Activated naive CD4-positive, alpha-beta T cell treated with anti-CD3 and anti-CD28 coated beads, Interleukin-2, amount 50 U/mL, for 24 hours (primary cell): ENCODE results near the gene RPS19.

Source experiments
- H3K27ac Mint-ChIP-seq: one replicate; pipeline ENCODE4 v1.8.0; 2021; ENCODE audit warnings: mild to moderate bottlenecking, mixed read lengths
- H3K27me3 Mint-ChIP-seq: one replicate; pipeline ENCODE4 v1.8.0; 2021; ENCODE audit warnings: mixed read lengths
- H3K36me3 Mint-ChIP-seq: one replicate; pipeline ENCODE4 v1.8.0; 2021; ENCODE audit warnings: mixed read lengths
- H3K4me1 Mint-ChIP-seq: one replicate; pipeline ENCODE4 v1.8.0; 2021; ENCODE audit warnings: mixed read lengths
- H3K4me3 Mint-ChIP-seq: one replicate; pipeline ENCODE4 v1.8.0; 2021; ENCODE audit warnings: mild to moderate bottlenecking, mixed read lengths
- H3K9me3 Mint-ChIP-seq: one replicate; pipeline ENCODE4 v1.8.0; 2021; ENCODE audit warnings: mixed read lengths

Gene RPS19

DNA sequence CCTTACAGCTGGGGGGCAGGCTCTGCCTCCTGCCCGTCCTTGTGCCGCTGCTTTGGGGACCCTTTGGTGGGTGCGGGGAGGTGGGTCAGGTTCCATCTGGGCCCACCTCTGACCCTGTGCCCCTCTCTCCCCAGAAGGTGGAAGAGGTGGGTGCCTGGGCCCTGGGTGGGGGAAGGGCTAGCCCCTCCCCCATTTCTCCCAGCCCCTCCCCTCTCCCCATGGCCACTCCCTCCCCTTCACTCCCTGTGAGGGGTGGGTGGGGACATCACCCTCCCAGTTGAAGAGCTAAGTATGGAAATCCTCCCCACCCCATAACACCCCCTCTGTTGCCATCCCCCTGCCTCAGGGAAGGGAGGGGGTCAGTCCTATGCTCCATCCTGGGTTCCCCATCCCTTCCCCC is 37.1 kb downstream of the RPS19 start:
- Mint-ChIP-seq H3K27me3 (no peaks in the 10 kb centered on the region), H3K4me1 (peaks cover 62% of the 10 kb centered on the region), H3K36me3 (peaks cover 10% of the 10 kb centered on the region), H3K4me3 (no peak overlapping the region), H3K27ac (no peak overlapping the region), H3K9me3 (no peaks in the 10 kb centered on the region)

- H3K4me3 Mint-ChIP-seq, result no peak overlapping the region
- H3K36me3 Mint-ChIP-seq, result peaks cover 10% of the 10 kb centered on the region
- no peaks in the 10 kb centered on the region for H3K27me3 Mint-ChIP-seq
- peak overlapping the region; percentile 96 for H3K27ac Mint-ChIP-seq
- no peaks in the 10 kb centered on the region for H3K9me3 Mint-ChIP-seq
- peaks cover 60% of the 10 kb centered on the region for H3K4me1 Mint-ChIP-seq
These were observed 37.8 kb downstream of the RPS19 start for GRCh38 chr19:41897820-41898219.

DNA sequence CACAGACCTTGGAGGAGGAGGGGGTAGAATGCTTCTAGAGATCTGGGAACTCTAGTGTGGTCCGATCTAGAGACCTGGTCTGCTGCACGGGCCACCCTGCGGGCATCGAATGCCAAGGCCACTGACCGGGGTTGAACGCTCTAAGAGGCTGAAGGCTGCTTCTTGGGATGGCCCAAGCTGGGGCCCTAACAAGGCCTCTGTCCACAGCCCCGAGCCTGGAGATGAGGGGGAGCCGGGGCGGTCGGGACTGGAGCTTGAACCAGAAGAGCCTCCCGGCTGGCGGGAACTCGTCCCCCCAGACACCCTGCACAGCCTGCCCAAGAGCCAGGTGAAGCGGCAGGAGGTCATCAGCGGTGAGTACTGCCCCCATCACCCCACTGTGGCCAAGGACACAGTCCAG is 38.2 kb downstream of the RPS19 start:
- H3K4me1 Mint-ChIP-seq, result peaks cover 56% of the 10 kb centered on the region
- H3K27me3 Mint-ChIP-seq, result no peaks in the 10 kb centered on the region
- H3K36me3 Mint-ChIP-seq, result peaks cover 10% of the 10 kb centered on the region
- no peaks in the 10 kb centered on the region for H3K9me3 Mint-ChIP-seq
- H3K4me3 Mint-ChIP-seq, result no peak overlapping the region
- peak overlapping the region; percentile 79 for H3K27ac Mint-ChIP-seq

- H3K27ac Mint-ChIP-seq, result peak overlapping the region; percentile 72
- no peaks in the 10 kb centered on the region for H3K9me3 Mint-ChIP-seq
- no peak overlapping the region for H3K4me3 Mint-ChIP-seq
- peaks cover 53% of the 10 kb centered on the region for H3K4me1 Mint-ChIP-seq
- no peaks in the 10 kb centered on the region for H3K27me3 Mint-ChIP-seq
- H3K36me3 Mint-ChIP-seq, result peaks cover 13% of the 10 kb centered on the region
These were observed 41.8 kb downstream of the RPS19 start for GRCh38 chr19:41901707-41902360.

GRCh38 chr19:41902594-41902993 is 42.5 kb downstream of the RPS19 start:
- H3K36me3 Mint-ChIP-seq, result peaks cover 14% of the 10 kb centered on the region
- no peak overlapping the region for H3K4me3 Mint-ChIP-seq
- no peaks in the 10 kb centered on the region for H3K9me3 Mint-ChIP-seq
- H3K27ac Mint-ChIP-seq, result no peak overlapping the region
- H3K27me3 Mint-ChIP-seq, result no peaks in the 10 kb centered on the region
- H3K4me1 Mint-ChIP-seq, result peaks cover 55% of the 10 kb centered on the region

- Mint-ChIP-seq H3K27me3 (no peaks in the 10 kb centered on the region), H3K27ac (peak overlapping the region; percentile 62), H3K4me1 (peaks cover 48% of the 10 kb centered on the region), H3K9me3 (no peaks in the 10 kb centered on the region), H3K4me3 (no peak overlapping the region), H3K36me3 (peaks cover 14% of the 10 kb centered on the region)
These were observed 43.3 kb downstream of the RPS19 start for GRCh38 chr19:41903193-41903953.

DNA sequence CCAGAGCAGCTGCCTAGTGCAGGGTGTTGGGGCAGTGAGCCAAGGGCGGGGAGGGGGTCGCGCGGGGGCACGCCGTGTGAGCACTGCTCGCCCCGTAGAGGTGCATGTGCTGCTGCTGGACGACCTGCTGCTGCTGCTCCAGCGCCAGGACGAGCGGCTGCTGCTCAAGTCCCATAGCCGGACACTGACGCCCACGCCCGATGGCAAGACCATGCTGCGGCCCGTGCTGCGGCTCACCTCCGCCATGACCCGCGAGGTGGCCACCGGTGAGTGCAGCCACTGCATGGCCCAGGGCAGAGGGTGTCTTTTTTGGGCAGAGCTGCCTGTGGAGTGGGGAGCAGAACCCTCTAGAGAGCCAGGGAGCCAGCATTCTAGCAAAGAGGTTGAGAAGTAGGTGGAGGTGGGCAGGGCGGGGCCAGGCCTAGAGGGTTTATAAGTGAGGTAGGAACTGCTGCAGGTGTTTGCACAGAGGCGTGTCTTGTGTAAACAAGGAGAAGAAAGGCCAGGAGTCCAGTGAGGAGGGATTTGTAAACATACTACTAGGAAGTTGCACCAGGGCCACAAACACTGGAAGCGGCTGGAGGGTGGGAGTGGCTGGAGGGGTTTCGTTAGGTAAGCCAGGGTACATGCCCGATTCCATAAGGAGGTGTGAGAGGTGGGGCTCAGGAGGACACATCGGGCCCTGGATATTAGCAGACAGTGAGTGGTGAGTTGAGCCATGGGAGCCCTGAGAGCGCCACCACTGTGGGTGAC is 44.2 kb downstream of the RPS19 start:
- H3K36me3 Mint-ChIP-seq, result peaks cover 11% of the 10 kb centered on the region
- no peak overlapping the region for H3K4me3 Mint-ChIP-seq
- peak overlapping the region; percentile 55 for H3K27ac Mint-ChIP-seq
- H3K9me3 Mint-ChIP-seq, result no peaks in the 10 kb centered on the region
- no peaks in the 10 kb centered on the region for H3K27me3 Mint-ChIP-seq
- peaks cover 39% of the 10 kb centered on the region for H3K4me1 Mint-ChIP-seq

- Mint-ChIP-seq H3K9me3 (no peaks in the 10 kb centered on the region), H3K4me1 (peaks cover 32% of the 10 kb centered on the region), H3K27me3 (no peaks in the 10 kb centered on the region), H3K36me3 (peaks cover 8% of the 10 kb centered on the region), H3K4me3 (no peak overlapping the region), H3K27ac (no peak overlapping the region)
These were observed 45.4 kb downstream of the RPS19 start for GRCh38 chr19:41905273-41906002.

DNA sequence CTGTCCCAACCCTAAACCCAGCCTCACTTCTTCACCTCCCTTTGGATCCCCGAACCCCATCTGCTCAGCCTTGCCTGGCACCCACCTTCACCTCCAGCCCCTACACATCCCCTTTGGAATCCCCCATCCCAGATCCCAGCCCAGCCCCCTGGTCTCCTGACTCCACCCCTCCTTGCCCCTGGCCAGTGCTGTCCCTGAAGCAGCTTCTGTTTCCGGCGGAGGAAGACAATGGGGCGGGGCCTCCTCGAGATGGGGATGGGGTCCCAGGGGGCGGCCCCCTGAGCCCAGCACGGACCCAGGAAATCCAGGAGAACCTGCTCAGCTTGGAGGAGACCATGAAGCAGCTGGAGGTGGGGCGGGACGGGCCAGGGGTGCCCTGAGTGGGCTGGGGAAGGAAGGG is 46.2 kb downstream of the RPS19 start:
- Mint-ChIP-seq H3K27me3 (no peaks in the 10 kb centered on the region), H3K4me1 (peaks cover 40% of the 10 kb centered on the region), H3K36me3 (peaks cover 8% of the 10 kb centered on the region), H3K27ac (no peak overlapping the region), H3K9me3 (no peaks in the 10 kb centered on the region), H3K4me3 (no peak overlapping the region)

GRCh38 chr19:41906916-41907680 is 47.0 kb downstream of the RPS19 start:
- H3K27me3 Mint-ChIP-seq, result no peaks in the 10 kb centered on the region
- peaks cover 45% of the 10 kb centered on the region for H3K4me1 Mint-ChIP-seq
- peaks cover 8% of the 10 kb centered on the region for H3K36me3 Mint-ChIP-seq
- H3K9me3 Mint-ChIP-seq, result no peaks in the 10 kb centered on the region
- no peak overlapping the region for H3K27ac Mint-ChIP-seq
- no peak overlapping the region for H3K4me3 Mint-ChIP-seq

GRCh38 chr19:41907994-41908615 is 48.0 kb downstream of the RPS19 start:
- Mint-ChIP-seq H3K4me1 (peaks cover 49% of the 10 kb centered on the region), H3K27ac (no peak overlapping the region), H3K36me3 (peaks cover 8% of the 10 kb centered on the region), H3K27me3 (no peaks in the 10 kb centered on the region), H3K4me3 (no peak overlapping the region), H3K9me3 (no peaks in the 10 kb centered on the region)

DNA sequence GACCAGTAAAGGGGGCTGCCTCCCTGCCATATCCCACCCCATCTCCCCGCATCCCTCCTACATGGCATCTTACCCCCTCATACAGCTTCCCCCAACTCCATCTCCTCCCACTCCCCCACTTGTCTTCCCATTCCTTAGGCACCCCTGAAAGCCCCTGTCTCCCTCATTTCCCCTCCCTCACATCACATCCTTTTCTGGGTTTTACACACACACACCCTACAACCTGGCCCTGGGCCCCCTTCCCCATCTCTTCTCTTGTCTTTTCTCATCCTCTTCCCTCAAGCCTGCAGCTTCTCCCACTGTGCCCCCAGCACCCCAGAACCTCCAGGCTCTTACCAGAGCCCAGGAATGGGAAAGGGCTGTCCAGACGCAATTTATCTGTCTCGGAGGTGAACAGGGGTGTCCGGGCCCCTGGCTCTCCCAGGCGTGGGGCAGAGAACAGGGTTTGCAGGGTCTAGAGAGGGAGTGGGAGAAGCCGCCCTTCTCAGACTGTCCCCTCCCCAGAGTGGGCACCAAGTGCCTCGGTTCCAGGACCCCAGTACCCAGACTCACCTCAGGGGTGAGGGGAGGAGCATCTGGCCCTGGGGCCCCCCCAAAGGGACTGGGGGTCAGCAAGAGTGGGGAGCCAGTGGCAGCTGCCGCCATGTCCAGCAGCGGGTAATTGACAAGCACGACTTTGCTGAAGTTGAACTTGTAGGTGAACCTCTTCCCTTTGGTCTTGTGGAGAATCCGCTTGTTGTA is 48.8 kb downstream of the RPS19 start:
- peaks cover 8% of the 10 kb centered on the region for H3K36me3 Mint-ChIP-seq
- H3K27me3 Mint-ChIP-seq, result no peaks in the 10 kb centered on the region
- no peak overlapping the region for H3K27ac Mint-ChIP-seq
- H3K4me1 Mint-ChIP-seq, result peaks cover 45% of the 10 kb centered on the region
- no peak overlapping the region for H3K4me3 Mint-ChIP-seq
- H3K9me3 Mint-ChIP-seq, result no peaks in the 10 kb centered on the region

DNA sequence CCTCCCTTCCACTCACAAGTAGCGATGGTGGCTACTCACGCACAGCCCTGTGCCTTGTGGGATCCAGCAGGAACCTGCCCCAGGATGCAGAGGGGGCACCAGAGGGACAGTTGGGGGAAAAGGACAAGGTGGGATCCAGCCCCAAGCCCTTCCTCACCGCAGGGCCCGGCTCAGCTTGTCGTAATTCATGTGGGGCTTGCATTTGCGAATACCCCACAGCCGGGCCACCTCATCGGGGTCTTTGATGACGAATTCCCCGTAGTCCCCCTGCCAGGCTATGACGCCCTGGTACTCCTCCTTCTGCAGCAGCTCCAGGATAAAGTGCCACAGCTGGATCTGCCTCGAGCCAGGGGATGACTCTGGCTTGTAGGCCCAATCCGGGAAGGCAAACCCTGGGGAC is 49.7 kb downstream of the RPS19 start:
- H3K27me3 Mint-ChIP-seq, result no peaks in the 10 kb centered on the region
- H3K4me3 Mint-ChIP-seq, result no peak overlapping the region
- no peak overlapping the region for H3K27ac Mint-ChIP-seq
- no peaks in the 10 kb centered on the region for H3K9me3 Mint-ChIP-seq
- peaks cover 5% of the 10 kb centered on the region for H3K36me3 Mint-ChIP-seq
- H3K4me1 Mint-ChIP-seq, result peaks cover 44% of the 10 kb centered on the region
